GM12878 (cell line): ENCODE results near the gene IL17A. TPM values are rescaled to one million over a fixed set of nuclear protein-coding genes. Genes with fewer than 3 reads are reported as not detected.

ENCODE experiments used
- ATAC-seq: fragments of 200-7000 bp; cut with Tn5 transposase; 3 replicates; pipeline ENCODE4 v1.9.1; 2020; ENCODE audit warnings: mild to moderate bottlenecking, moderate library complexity
- BruUV-seq: library from RNA; stranded (reverse); fragments of 400-500 nt; replicated peaks from 2 replicates; lab custom pipeline; 2021; lab: Mats Ljungman, UMichigan
- CTCF ChIA-PET: fragments of 300-600 bp; sonication (Branson Sonifier 250); formaldehyde crosslinking; extraction: SDS; loops from one replicate; lab custom pipeline; 2021; ENCODE audit warnings: inconsistent platforms; lab: Yijun Ruan, JAX
- POLR2A ChIA-PET: fragments of 350-600 bp; formaldehyde crosslinking; extraction: SDS; loops from one replicate; lab custom pipeline; 2021; ENCODE audit warnings: inconsistent platforms; lab: Charles Lee
- RAD21 ChIA-PET: fragments of 300-600 bp; sonication (Branson Sonifier 250); formaldehyde crosslinking; loops from one replicate; lab custom pipeline; 2023; ENCODE audit warnings: antibody characterized with exemption; ENCODE audit not compliant: unreplicated experiment; lab: Charles Lee
- SMC1A ChIA-PET: fragments of 300-600 bp; sonication (Branson Sonifier 250); formaldehyde crosslinking; loops from one replicate; lab custom pipeline; 2023; ENCODE audit not compliant: unreplicated experiment, uncharacterized antibody; lab: Charles Lee
- DNase-seq: peaks from one replicate; pipeline ENCODE4 v3.0.0-alpha.2; 2011; ENCODE audit warnings: low read depth, low spot score
- FAIRE-seq: peaks from 3 replicates; lab custom pipeline; 2011; peaks lifted over from hg19 to GRCh38; lab: Jason Lieb, UNC
- H2AFZ ChIP-seq: 2 replicates; pipeline ENCODE4 v1.6.0; 2011; ENCODE audit warnings: low read depth, low read length, control low read depth; ENCODE audit not compliant: control insufficient read depth
- H3K27ac ChIP-seq: 2 replicates; pipeline ENCODE4 v1.5.1; 2011; ENCODE audit warnings: control low read depth; ENCODE audit not compliant: control insufficient read depth, insufficient read depth
- H3K27me3 ChIP-seq, 2 experiments: replicated peaks in 1 of 2; 2 replicates each; pipeline versions ENCODE4 v1.6.0 to v1.6.1; 2011; ENCODE audit warnings: low read length in 1 of 2; ENCODE audit not compliant: control insufficient read depth in 2 of 2, insufficient read depth in 2 of 2
- H3K36me3 ChIP-seq, 2 experiments: 2 replicates each; pipeline ENCODE4 v1.5.1; 2011; ENCODE audit warnings: low read length in 1 of 2; ENCODE audit not compliant: control insufficient read depth in 2 of 2, insufficient read depth in 2 of 2
- H3K4me1 ChIP-seq: 2 replicates; pipeline ENCODE4 v1.6.1; 2011; ENCODE audit warnings: mild to moderate bottlenecking, low read length, moderate library complexity, mixed read lengths; ENCODE audit not compliant: control insufficient read depth, insufficient read depth
- H3K4me2 ChIP-seq: 2 replicates; pipeline ENCODE4 v1.6.0; 2011; ENCODE audit warnings: control low read depth; ENCODE audit not compliant: control insufficient read depth, insufficient read depth
- H3K4me3 ChIP-seq: fragments of 200-600 bp; sonication (generic); 2 replicates; pipeline ENCODE4 v1.5.1; 2016
- H3K79me2 ChIP-seq: 2 replicates; pipeline ENCODE4 v1.6.0; 2011; ENCODE audit warnings: low read length; ENCODE audit not compliant: control insufficient read depth, insufficient read depth
- H3K9ac ChIP-seq: 2 replicates; pipeline ENCODE4 v1.8.0; 2011; ENCODE audit warnings: low read length, control low read depth, mixed read lengths; ENCODE audit not compliant: control insufficient read depth, insufficient read depth
- H3K9me3 ChIP-seq: replicated peaks from 3 replicates; pipeline ENCODE4 v1.5.1; 2011; ENCODE audit warnings: mild to moderate bottlenecking, low read length; ENCODE audit not compliant: control insufficient read depth, insufficient read depth
- H4K20me1 ChIP-seq: 2 replicates; pipeline ENCODE4 v1.6.0; 2011; ENCODE audit not compliant: control insufficient read depth, insufficient read depth
- ASH2L ChIP-seq: fragments of 300-600, 200-600 bp; sonication (generic); IDR thresholded peaks from 2 replicates; pipeline ENCODE4 v1.6.1; 2017; ENCODE audit warnings: low read depth, mild to moderate bottlenecking, borderline replicate concordance
- ATF7 ChIP-seq: fragments of 450-650 bp; IDR thresholded peaks from 2 replicates; pipeline ENCODE4 v1.6.1; 2016; ENCODE audit warnings: low read depth, mild to moderate bottlenecking
- BACH1 ChIP-seq: fragments of 450-650 bp; IDR thresholded peaks from 2 replicates; pipeline ENCODE4 v1.6.1; 2017; ENCODE audit warnings: mild to moderate bottlenecking, borderline replicate concordance
- CBFB ChIP-seq: IDR thresholded peaks from 2 replicates; pipeline ENCODE4 v1.6.1; 2016; ENCODE audit warnings: antibody characterized with exemption, low read depth
- GABPA ChIP-seq: IDR thresholded peaks from 2 replicates; pipeline ENCODE4 v1.6.1; 2014; ENCODE audit warnings: antibody characterized with exemption, low read depth, mild to moderate bottlenecking, inconsistent platforms
- HDAC6 ChIP-seq: fragments of 200-600 bp; sonication (generic); IDR thresholded peaks from one replicate; pipeline ENCODE4 v1.8.0; 2017; ENCODE audit warnings: antibody characterized with exemption; ENCODE audit not compliant: unreplicated experiment
- IKZF2 ChIP-seq, 2 experiments: fragments of 450-650 bp; IDR thresholded peaks; 2 replicates each; pipeline ENCODE4 v1.6.1; 2017; ENCODE audit warnings: mild to moderate bottlenecking in 2 of 2, moderate library complexity in 2 of 2
- JUNB ChIP-seq: IDR thresholded peaks from 2 replicates; pipeline ENCODE4 v1.6.1; 2016; ENCODE audit warnings: antibody characterized with exemption, mild to moderate bottlenecking
- MEF2A ChIP-seq: IDR thresholded peaks from 2 replicates; pipeline ENCODE4 v1.6.1; 2011; ENCODE audit warnings: low read depth, mild to moderate bottlenecking, low read length, moderate library complexity; ENCODE audit not compliant: insufficient read depth
- NFYA ChIP-seq: IDR thresholded peaks from 2 replicates; pipeline ENCODE4 v1.6.1; 2011; ENCODE audit warnings: low read depth, mild to moderate bottlenecking, low read length, improper control_type of control experiment, borderline replicate concordance
- RUNX3 ChIP-seq: IDR thresholded peaks from 2 replicates; pipeline ENCODE4 v1.6.1; 2012; ENCODE audit warnings: low read length, inconsistent platforms
- TBL1XR1 ChIP-seq: IDR thresholded peaks from 2 replicates; pipeline ENCODE4 v1.6.1; 2012; ENCODE audit warnings: low read depth, low read length, improper control_type of control experiment
- ZBED1 ChIP-seq: IDR thresholded peaks from 2 replicates; pipeline ENCODE4 v1.6.1; 2016; ENCODE audit warnings: borderline replicate concordance
- WGBS: methylation state at CpG from one replicate; pipeline ENCODE4 v1.1.6; 2016; ENCODE audit warnings: low lambda C conversion rate; ENCODE audit not compliant: insufficient replicate concordance, insufficient coverage; ENCODE audit errors: missing lambda C conversion rate; 5-methylcytosine and 5-hydroxymethylcytosine counted together
- in situ Hi-C: fragments of 300-500 bp; cut with MboI; formaldehyde crosslinking; loops from 9 replicates; pipeline ENCODE4 v1.14.3; 2018; ENCODE audit warnings: mixed read lengths
- intact Hi-C: fragments of 100-400 bp; cut with micrococcal nuclease; formaldehyde crosslinking; loops from one replicate; pipeline ENCODE4 v1.14.2; 2022; ENCODE audit not compliant: unreplicated experiment
- polyA plus RNA-seq, 11 experiments: library from polyadenylated mRNA; depleted of rRNA in 4 of 11; unstranded in 6 of 11; stranded (reverse) in 5 of 11; fragments of >200 nt; fragmentation: Nextera tagmentation in 4 of 11; fragmentation: Illumina TruSeq in 1 of 11; extraction: Ambion mirVana in 4 of 11; extraction: Trizol in 1 of 11; gene quantifications; 1 replicate in 1 of 11; 2 replicates in 10 of 11; pipeline versions ENCODE4 v1.2.1 to v1.2.3, GENCODE V29; 2011 to 2016; ENCODE audit warnings: inconsistent platforms in 2 of 11, missing spikeins in 2 of 11, low read depth in 1 of 11
- total RNA-seq, 4 experiments: library from RNA; depleted of rRNA in 3 of 4; stranded (reverse); fragments of >200 nt in 3 of 4; fragmentation: Illumina TruSeq in 1 of 4; extraction: Trizol in 1 of 4; gene quantifications; 2 replicates each; pipeline versions ENCODE4 v1.2.1 to v1.2.3, GENCODE V29; 2013 to 2021
- TF ChIP-seq, protein P1 (sequence below): IDR thresholded peaks from 2 replicates; pipeline ENCODE4 v1.6.1; 2012; ENCODE audit warnings: low read depth, low read length, improper control_type of control experiment
- TF ChIP-seq, protein P2 (sequence below): fragments of 450-650 bp; IDR thresholded peaks from 2 replicates; pipeline ENCODE4 v1.6.1; 2017; ENCODE audit warnings: mild to moderate bottlenecking, low read depth, inconsistent platforms; ENCODE audit not compliant: poor library complexity, severe bottlenecking
- TF ChIP-seq, protein P3 (sequence below): IDR thresholded peaks from 2 replicates; pipeline ENCODE4 v1.6.1; 2011; ENCODE audit warnings: low read depth, mild to moderate bottlenecking, low read length, moderate library complexity, borderline replicate concordance; ENCODE audit errors: extremely low read depth
- TF ChIP-seq, protein P4 (sequence below): IDR thresholded peaks from 2 replicates; pipeline ENCODE4 v1.6.1; 2011; ENCODE audit warnings: borderline replicate concordance, low read depth, mild to moderate bottlenecking, moderate library complexity, low read length; ENCODE audit not compliant: insufficient read depth, poor library complexity, severe bottlenecking

Gene IL17A
- total and polyA plus RNA-seq, 10 of the 15 experiments (the other 5 are each of a cell fraction or from before 2014, with no cell fraction given): not detected

DNA sequence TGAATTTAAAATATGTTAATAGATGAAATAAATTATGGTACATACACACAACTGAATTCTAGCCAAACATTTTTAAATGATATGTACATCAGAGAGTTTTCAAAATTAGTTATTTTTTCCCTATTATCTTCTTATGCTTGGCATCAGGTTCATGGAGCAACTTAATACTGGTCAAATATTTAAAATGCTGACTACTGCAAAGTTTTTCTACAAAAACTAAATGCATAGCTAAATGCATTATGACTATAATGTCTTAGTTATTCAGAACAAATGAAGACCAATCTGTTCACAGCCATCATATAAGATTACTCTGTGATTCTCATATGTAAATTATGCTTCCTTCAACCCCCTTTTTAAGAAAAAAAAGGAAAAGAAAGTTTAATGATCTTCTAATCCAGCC, 8.2 kb upstream of the IL17A start (continued):
- TF ChIP-seq, protein P1, sequence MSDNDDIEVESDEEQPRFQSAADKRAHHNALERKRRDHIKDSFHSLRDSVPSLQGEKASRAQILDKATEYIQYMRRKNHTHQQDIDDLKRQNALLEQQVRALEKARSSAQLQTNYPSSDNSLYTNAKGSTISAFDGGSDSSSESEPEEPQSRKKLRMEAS: no peak

DNA sequence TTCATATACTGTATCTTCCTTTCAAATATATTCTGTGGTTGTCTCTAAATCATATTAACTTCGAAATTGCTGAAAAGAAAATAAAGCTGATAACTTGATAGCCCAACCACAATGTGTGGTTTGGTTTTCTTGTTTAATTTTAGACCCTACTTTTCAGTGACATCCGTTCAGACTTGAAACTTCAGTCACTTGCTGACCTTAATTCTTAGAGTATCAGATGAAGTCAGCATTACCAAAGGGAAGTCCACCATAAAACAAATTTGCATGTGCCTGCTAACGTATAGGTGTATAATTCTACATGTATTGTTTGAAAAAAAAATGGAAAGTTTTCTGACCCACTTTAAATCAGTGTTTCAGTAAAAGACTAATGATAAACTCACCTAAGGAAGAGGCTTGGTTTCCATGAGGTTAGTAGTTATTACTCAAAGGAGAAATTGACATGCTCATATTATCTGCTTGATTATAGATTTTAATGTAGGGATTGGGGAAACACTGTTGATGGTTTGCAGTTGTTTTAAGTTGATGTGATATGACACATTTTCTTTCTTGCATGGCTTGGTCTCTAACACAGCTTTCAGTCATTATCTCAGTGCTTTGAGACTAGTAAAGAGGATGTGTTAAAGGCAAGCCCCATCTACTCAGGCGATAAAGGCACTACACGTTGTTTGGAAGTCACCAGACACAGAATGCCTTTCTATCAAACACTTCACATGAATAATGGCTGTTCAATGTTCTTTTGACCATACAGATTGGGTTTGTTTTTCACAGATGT, 5.2 kb upstream of the IL17A start:
- CTCF ChIA-PET: interaction anchor here (1.3 to 2.2 kb wide), 3 partner anchors 16 to 82 kb away, joined by 5 to 10 read pairs (median 5); no protein-coding TSS in a partner anchor
- Histone ChIP-seq H2AFZ (no peak overlapping the region; the same call in 1 of the 2 replicates), H3K4me2 (peak overlapping the region; percentile 31), H3K36me3 (no peaks in the 10 kb centered on the region), H3K4me3 (0 out of 2 replicates have a peak overlapping the region, but pooled peaks have one; percentile 18), H3K27me3 (peaks cover 0 to 2% of the 10 kb centered on the region in 2 experiments; a peak in 2 of 4 replicates), H3K4me1 (peaks cover 28% of the 10 kb centered on the region), H4K20me1 (no peaks in the 10 kb centered on the region), H3K27ac (peak overlapping the region; percentile 40), H3K79me2 (no peaks in the 10 kb centered on the region), H3K9me3 (no peaks in the 10 kb centered on the region; the same call in 1 of the 3 replicates), H3K9ac (no peak overlapping the region)
- POLR2A ChIA-PET: interaction anchor here (0.7 kb wide), 2 partner anchors 11 to 216 kb away, joined by 3 to 4 read pairs; no protein-coding TSS in a partner anchor
- DNase-seq (peak; percentile 58), FAIRE-seq (peak; percentile 86), ATAC-seq (peak; percentile 81)
- WGBS: 22% methylated on average over 5 of the region's 5 CpGs
- SMC1A ChIA-PET: interaction anchor here (0.8 to 0.9 kb wide), 3 partner anchors 14 to 61 kb away, joined by 3 read pairs; no protein-coding TSS in a partner anchor
- in situ Hi-C loops: no loop called here
- RAD21 ChIA-PET: interaction anchor here (1.0 kb wide), 1 partner anchor 49 kb away, joined by 5 read pairs; no protein-coding TSS in a partner anchor
- intact Hi-C loops: no loop called here
- no TSS peak for BruUV-seq
- TF ChIP-seq, protein P2, sequence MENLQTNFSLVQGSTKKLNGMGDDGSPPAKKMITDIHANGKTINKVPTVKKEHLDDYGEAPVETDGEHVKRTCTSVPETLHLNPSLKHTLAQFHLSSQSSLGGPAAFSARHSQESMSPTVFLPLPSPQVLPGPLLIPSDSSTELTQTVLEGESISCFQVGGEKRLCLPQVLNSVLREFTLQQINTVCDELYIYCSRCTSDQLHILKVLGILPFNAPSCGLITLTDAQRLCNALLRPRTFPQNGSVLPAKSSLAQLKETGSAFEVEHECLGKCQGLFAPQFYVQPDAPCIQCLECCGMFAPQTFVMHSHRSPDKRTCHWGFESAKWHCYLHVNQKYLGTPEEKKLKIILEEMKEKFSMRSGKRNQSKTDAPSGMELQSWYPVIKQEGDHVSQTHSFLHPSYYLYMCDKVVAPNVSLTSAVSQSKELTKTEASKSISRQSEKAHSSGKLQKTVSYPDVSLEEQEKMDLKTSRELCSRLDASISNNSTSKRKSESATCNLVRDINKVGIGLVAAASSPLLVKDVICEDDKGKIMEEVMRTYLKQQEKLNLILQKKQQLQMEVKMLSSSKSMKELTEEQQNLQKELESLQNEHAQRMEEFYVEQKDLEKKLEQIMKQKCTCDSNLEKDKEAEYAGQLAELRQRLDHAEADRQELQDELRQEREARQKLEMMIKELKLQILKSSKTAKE: no peak
- TF ChIP-seq IKZF2 (IDR thresholded peaks at IDR 0.05) (peak in 1 of 2 experiments; percentile 9; a peak in 1 of 4 replicates), TBL1XR1 (peak; percentile 60; the same call in 1 of the 2 replicates), BACH1 (no peak), ASH2L (no peak), GABPA (0 out of 2 replicates have a peak, but pooled peaks have one; percentile 37), ZBED1 (no peak), MEF2A (peak; percentile 89), JUNB (0 out of 2 replicates have a peak, but pooled peaks have one; percentile 17), HDAC6 (no peak), NFYA (no peak), ATF7 (no peak), CBFB (peak; percentile 53; the same call in 1 of the 2 replicates), RUNX3 (peak; percentile 95)
- TF ChIP-seq, protein P3, sequence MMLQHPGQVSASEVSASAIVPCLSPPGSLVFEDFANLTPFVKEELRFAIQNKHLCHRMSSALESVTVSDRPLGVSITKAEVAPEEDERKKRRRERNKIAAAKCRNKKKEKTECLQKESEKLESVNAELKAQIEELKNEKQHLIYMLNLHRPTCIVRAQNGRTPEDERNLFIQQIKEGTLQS: no peak
- TF ChIP-seq, protein P4, sequence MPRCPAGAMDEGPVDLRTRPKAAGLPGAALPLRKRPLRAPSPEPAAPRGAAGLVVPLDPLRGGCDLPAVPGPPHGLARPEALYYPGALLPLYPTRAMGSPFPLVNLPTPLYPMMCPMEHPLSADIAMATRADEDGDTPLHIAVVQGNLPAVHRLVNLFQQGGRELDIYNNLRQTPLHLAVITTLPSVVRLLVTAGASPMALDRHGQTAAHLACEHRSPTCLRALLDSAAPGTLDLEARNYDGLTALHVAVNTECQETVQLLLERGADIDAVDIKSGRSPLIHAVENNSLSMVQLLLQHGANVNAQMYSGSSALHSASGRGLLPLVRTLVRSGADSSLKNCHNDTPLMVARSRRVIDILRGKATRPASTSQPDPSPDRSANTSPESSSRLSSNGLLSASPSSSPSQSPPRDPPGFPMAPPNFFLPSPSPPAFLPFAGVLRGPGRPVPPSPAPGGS: no peak
